HepG2 (cell line): ENCODE data around the gene UAP1L1. TPM values are rescaled to one million over a fixed set of nuclear protein-coding genes. Genes with fewer than 3 reads are reported as not detected.
A peak's percentile ranks its signal among the peaks of the same experiment; 100 is the strongest.

ENCODE experiments used
- BCL6 ChIP-seq: IDR thresholded peaks from 2 replicates; pipeline ENCODE4 v1.6.1; 2016; ENCODE audit warnings: missing genetic modification reagents, missing compliant biosample characterization
- FOXK2 ChIP-seq: fragments of 450-650 bp; IDR thresholded peaks from 2 replicates; pipeline ENCODE4 v1.6.1; 2016
- GTF3A ChIP-seq: sonication (generic); formaldehyde crosslinking; conservative IDR thresholded peaks from 2 replicates; pipeline ENCODE4 v1.4.0; 2020; ENCODE audit warnings: mild to moderate bottlenecking, missing genetic modification reagents
- HOMEZ ChIP-seq: IDR thresholded peaks from 2 replicates; pipeline ENCODE4 v1.6.1; 2016; ENCODE audit warnings: low read depth
- HOXA9 ChIP-seq: sonication (generic); formaldehyde crosslinking; IDR thresholded peaks from 2 replicates; pipeline ENCODE4 v1.8.1; 2022; ENCODE audit warnings: missing genetic modification reagents, mild to moderate bottlenecking, moderate library complexity, borderline replicate concordance
- ISX ChIP-seq: sonication (generic); formaldehyde crosslinking; conservative IDR thresholded peaks from 2 replicates; pipeline ENCODE4 v1.5.0; 2020; ENCODE audit warnings: missing genetic modification reagents
- KDM3A ChIP-seq: IDR thresholded peaks from 2 replicates; pipeline ENCODE4 v1.6.1; 2018; ENCODE audit warnings: low read depth, missing compliant biosample characterization
- NFIC ChIP-seq: IDR thresholded peaks from 2 replicates; pipeline ENCODE4 v1.6.1; 2012; ENCODE audit warnings: mild to moderate bottlenecking, low read length, inconsistent platforms
- NFRKB ChIP-seq: fragments of 450-650 bp; IDR thresholded peaks from 2 replicates; pipeline ENCODE4 v1.6.1; 2017
- PAF1 ChIP-seq: IDR thresholded peaks from 2 replicates; pipeline ENCODE4 v1.6.1; 2016; ENCODE audit warnings: missing genetic modification reagents, missing compliant biosample characterization
- POLR2AphosphoS2 ChIP-seq: IDR thresholded peaks from 2 replicates; pipeline ENCODE4 v1.6.1; 2011; ENCODE audit warnings: low read depth, low read length, improper control_type of control experiment
- RBM39 ChIP-seq: fragments of 200-400 bp; formaldehyde crosslinking; IDR thresholded peaks from one replicate; pipeline ENCODE4 v1.6.1; 2018; ENCODE audit warnings: antibody characterized with exemption, mild to moderate bottlenecking, low read depth, low read length; ENCODE audit not compliant: poor library complexity, severe bottlenecking
- SMAD1 ChIP-seq: sonication (generic); formaldehyde crosslinking; IDR thresholded peaks from 2 replicates; pipeline ENCODE4 v1.4.0; 2020; ENCODE audit warnings: missing genetic modification reagents, low read depth, mild to moderate bottlenecking, borderline replicate concordance
- SRSF9 ChIP-seq: fragments of 200-400 bp; formaldehyde crosslinking; IDR thresholded peaks from 2 replicates; pipeline ENCODE4 v1.6.1; 2018; ENCODE audit warnings: borderline replicate concordance, mild to moderate bottlenecking, low read depth, low read length; ENCODE audit not compliant: insufficient read depth, poor library complexity, severe bottlenecking
- SYNCRIP ChIP-seq: fragments of 200-400 bp; formaldehyde crosslinking; IDR thresholded peaks from 2 replicates; pipeline ENCODE4 v1.6.1; 2018; ENCODE audit warnings: mild to moderate bottlenecking, low read depth, low read length; ENCODE audit not compliant: insufficient read depth
- ZBTB7A ChIP-seq: sonication (generic); formaldehyde crosslinking; IDR thresholded peaks from 2 replicates; pipeline ENCODE4 v1.8.0; 2022; ENCODE audit warnings: mild to moderate bottlenecking, missing genetic modification reagents
- ZC3H13 ChIP-seq: sonication (generic); formaldehyde crosslinking; IDR thresholded peaks from 2 replicates; pipeline ENCODE4 v1.8.1; 2023; ENCODE audit warnings: mild to moderate bottlenecking, missing genetic modification reagents, moderate library complexity
- ZC3H4 ChIP-seq: sonication (generic); formaldehyde crosslinking; IDR thresholded peaks from 2 replicates; pipeline ENCODE4 v1.4.0; 2020; ENCODE audit warnings: missing genetic modification reagents, borderline replicate concordance
- ZNF160 ChIP-seq: sonication (generic); formaldehyde crosslinking; IDR thresholded peaks from 2 replicates; pipeline ENCODE4 v1.8.0; 2022; ENCODE audit warnings: mild to moderate bottlenecking, inconsistent platforms, missing genetic modification reagents
- ZNF256 ChIP-seq: sonication (generic); formaldehyde crosslinking; conservative IDR thresholded peaks from 2 replicates; pipeline ENCODE4 v1.4.0; 2020; ENCODE audit warnings: missing genetic modification reagents
- ZNF329 ChIP-seq: sonication (generic); formaldehyde crosslinking; IDR thresholded peaks from 2 replicates; pipeline ENCODE4 v1.9.0; 2021; ENCODE audit warnings: low read depth, mild to moderate bottlenecking, missing genetic modification reagents
- ZNF350 ChIP-seq: sonication (generic); formaldehyde crosslinking; IDR thresholded peaks from 2 replicates; pipeline ENCODE4 v1.4.0; 2020; ENCODE audit warnings: mild to moderate bottlenecking, low read depth, missing genetic modification reagents, borderline replicate concordance
- ZNF549 ChIP-seq: sonication (generic); formaldehyde crosslinking; IDR thresholded peaks from 2 replicates; pipeline ENCODE4 v1.5.0; 2020; ENCODE audit warnings: missing genetic modification reagents
- ZNF577 ChIP-seq: sonication (generic); formaldehyde crosslinking; IDR thresholded peaks from 2 replicates; pipeline ENCODE4 v1.4.0; 2020; ENCODE audit warnings: mild to moderate bottlenecking, low read depth, missing genetic modification reagents, borderline replicate concordance
- ZNF639 ChIP-seq: conservative IDR thresholded peaks from 2 replicates; pipeline ENCODE4 v1.6.1; 2018; ENCODE audit warnings: missing genetic modification reagents
- ZNF770 ChIP-seq: sonication (generic); formaldehyde crosslinking; IDR thresholded peaks from 2 replicates; pipeline ENCODE4 v1.5.0; 2020; ENCODE audit warnings: mild to moderate bottlenecking, missing genetic modification reagents
- polyA plus RNA-seq, 8 experiments: library from polyadenylated mRNA; depleted of rRNA in 3 of 8; stranded (reverse) in 7 of 8; unstranded in 1 of 8; fragments of >200 nt; fragmentation: Illumina TruSeq in 4 of 8; extraction: Trizol in 4 of 8; gene quantifications; 2 replicates each; pipeline versions ENCODE4 v1.2.1 to v1.2.3, GENCODE V29; 2011 to 2016; ENCODE audit warnings: low read depth in 4 of 8, missing spikeins in 1 of 8, mixed read lengths in 1 of 8; ENCODE audit not compliant: insufficient read depth in 1 of 8
- total RNA-seq, 5 experiments: library from RNA; depleted of rRNA; stranded (reverse); fragments of >200 nt; fragmentation: Illumina TruSeq; extraction: Trizol; gene quantifications; 2 replicates each; pipeline ENCODE4 v1.2.3, GENCODE V29; 2016; ENCODE audit warnings: low read depth in 1 of 5

Gene UAP1L1
- total and polyA plus RNA-seq, 2 of the 13 experiments (the other 11 are each of a cell fraction or from before 2014, with no cell fraction given), result 5.4 to 6.4 TPM

- TF ChIP-seq HOXA9, result no peak
- TF ChIP-seq BCL6, result no peak
- TF ChIP-seq KDM3A (CRISPR knock-in tag), result no peak
- TF ChIP-seq ZC3H4, result no peak
- no peak for TF ChIP-seq FOXK2
- no peak for TF ChIP-seq ZNF160 (CRISPR knock-in tag)
- TF ChIP-seq ZNF577 (CRISPR knock-in tag), result no peak
- TF ChIP-seq ZBTB7A (CRISPR knock-in tag), result no peak
- no peak for TF ChIP-seq SYNCRIP
- TF ChIP-seq ZNF256 (CRISPR knock-in tag), result no peak
- 0 out of 2 replicates have a peak, but pooled peaks have one; percentile 11 for TF ChIP-seq ZNF350 (CRISPR knock-in tag)
- TF ChIP-seq ZNF549 (CRISPR knock-in tag), result no peak
- no peak for TF ChIP-seq ZNF329
- TF ChIP-seq POLR2AphosphoS2, result no peak
- no peak for TF ChIP-seq GTF3A (CRISPR knock-in tag)
- no peak for TF ChIP-seq SMAD1 (CRISPR knock-in tag)
- no peak for TF ChIP-seq PAF1 (CRISPR knock-in tag)
- TF ChIP-seq HOMEZ (CRISPR knock-in tag), result no peak
- TF ChIP-seq ZNF770 (CRISPR knock-in tag), result no peak
- TF ChIP-seq ZC3H13, result no peak
- no peak for TF ChIP-seq ISX (CRISPR knock-in tag)
- TF ChIP-seq NFIC, result no peak
- TF ChIP-seq RBM39, result no peak
- no peak for TF ChIP-seq ZNF639 (CRISPR knock-in tag)
- no peak for TF ChIP-seq SRSF9
- no peak for TF ChIP-seq NFRKB
These were observed 48.0 kb upstream of the UAP1L1 start (continued) for GRCh38 chr9:137029058-137029936.
